WTC11 (cell line): Measurements from ENCODE around the gene TSR3. TPM values are rescaled to one million over a fixed set of nuclear protein-coding genes. Genes with fewer than 3 reads are reported as not detected.

Experiments
- ATAC-seq: fragments of 200-7000 bp; cut with Tn5 transposase; 2 replicates; pipeline ENCODE4 v1.10.0; 2021; ENCODE audit warnings: mild to moderate bottlenecking, moderate library complexity
- CTCF ChIA-PET: fragments of 300-600 bp; sonication (Branson Sonifier 250); formaldehyde crosslinking; loops from one replicate; lab custom pipeline; 2021; ENCODE audit warnings: antibody characterized with exemption; lab: Charles Lee
- POLR2A ChIA-PET: fragments of 350-600 bp; sonication (Branson Sonifier 250); formaldehyde crosslinking; loops from one replicate; lab custom pipeline; 2021; ENCODE audit warnings: antibody characterized with exemption; lab: Charles Lee
- DNase-seq: peaks from one replicate; pipeline ENCODE4 v3.0.0; 2021; ENCODE audit warnings: low spot score
- H3K27ac Mint-ChIP-seq: 2 replicates; pipeline ENCODE4 v1.8.0; 2021; ENCODE audit warnings: mixed read lengths
- H3K27me3 Mint-ChIP-seq: 2 replicates; pipeline ENCODE4 v1.8.0; 2021; ENCODE audit warnings: low read depth, mild to moderate bottlenecking, moderate library complexity, mixed read lengths
- H3K36me3 Mint-ChIP-seq: 2 replicates; pipeline ENCODE4 v1.8.0; 2021; ENCODE audit warnings: mixed read lengths
- H3K4me1 Mint-ChIP-seq: 2 replicates; pipeline ENCODE4 v1.8.0; 2022; ENCODE audit warnings: mixed read lengths
- H3K4me3 Mint-ChIP-seq: 2 replicates; pipeline ENCODE4 v1.8.0; 2021; ENCODE audit warnings: mild to moderate bottlenecking, moderate library complexity, mixed read lengths
- H3K9me3 Mint-ChIP-seq: 2 replicates; pipeline ENCODE4 v1.8.0; 2021; ENCODE audit warnings: mixed read lengths
- CREB1 ChIP-seq: sonication (generic); formaldehyde crosslinking; IDR thresholded peaks from 2 replicates; pipeline ENCODE4 v1.8.0; 2023; ENCODE audit warnings: mild to moderate bottlenecking, missing genetic modification reagents
- ESRRA ChIP-seq: sonication (generic); formaldehyde crosslinking; IDR thresholded peaks from 2 replicates; pipeline ENCODE4 v1.8.1; 2022; ENCODE audit warnings: mild to moderate bottlenecking, missing genetic modification reagents, borderline replicate concordance
- FOXP1 ChIP-seq: sonication (generic); formaldehyde crosslinking; IDR thresholded peaks from 2 replicates; pipeline ENCODE4 v1.8.0; 2022; ENCODE audit warnings: missing genetic modification reagents, mild to moderate bottlenecking, moderate library complexity, borderline replicate concordance
- JAZF1 ChIP-seq: fragments of 250-450 bp; sonication (Bioruptor Pico); IDR thresholded peaks from 2 replicates; pipeline ENCODE4 v1.9.0; 2021; ENCODE audit warnings: moderate library complexity, mild to moderate bottlenecking, inconsistent platforms
- JUN ChIP-seq: sonication (generic); formaldehyde crosslinking; IDR thresholded peaks from 2 replicates; pipeline ENCODE4 v1.8.0; 2023; ENCODE audit warnings: mild to moderate bottlenecking, missing genetic modification reagents
- PRRX2 ChIP-seq: fragments of 250-450 bp; sonication (Bioruptor Pico); IDR thresholded peaks from 2 replicates; pipeline ENCODE4 v1.8.0; 2021; ENCODE audit warnings: mild to moderate bottlenecking
- RELA ChIP-seq: sonication (generic); formaldehyde crosslinking; IDR thresholded peaks from 2 replicates; pipeline ENCODE4 v1.8.1; 2022; ENCODE audit warnings: missing genetic modification reagents, mild to moderate bottlenecking, borderline replicate concordance
- SMAD3 ChIP-seq: sonication (generic); formaldehyde crosslinking; IDR thresholded peaks from 2 replicates; pipeline ENCODE4 v1.8.0; 2022; ENCODE audit warnings: missing genetic modification reagents, mild to moderate bottlenecking, borderline replicate concordance
- TEAD1 ChIP-seq: sonication (generic); formaldehyde crosslinking; IDR thresholded peaks from 2 replicates; pipeline ENCODE4 v1.8.0; 2022; ENCODE audit warnings: mild to moderate bottlenecking, missing genetic modification reagents
- TP53 ChIP-seq: sonication (generic); formaldehyde crosslinking; IDR thresholded peaks from 2 replicates; pipeline ENCODE4 v1.8.1; 2023; ENCODE audit warnings: mild to moderate bottlenecking, missing genetic modification reagents
- ZNF423 ChIP-seq: fragments of 250-450 bp; sonication (Bioruptor Pico); IDR thresholded peaks from 2 replicates; pipeline ENCODE4 v2.1.2; 2022; ENCODE audit warnings: mild to moderate bottlenecking, moderate library complexity
- total RNA-seq: library from RNA; stranded (reverse); gene quantifications from 3 replicates; pipeline ENCODE4 v1.2.3, GENCODE V29; 2021
- TF ChIP-seq, protein P1 (sequence below): sonication (generic); formaldehyde crosslinking; IDR thresholded peaks from 2 replicates; pipeline ENCODE4 v1.8.1; 2022; ENCODE audit warnings: low read depth, mild to moderate bottlenecking, moderate library complexity, missing genetic modification reagents, borderline replicate concordance
- TF ChIP-seq, protein P2 (sequence below): fragments of 250-450 bp; sonication (Bioruptor Pico); IDR thresholded peaks from 2 replicates; pipeline ENCODE4 v1.9.0; 2021; ENCODE audit warnings: mild to moderate bottlenecking
- TF ChIP-seq, protein P3 (sequence below): fragments of 250-450 bp; sonication (Bioruptor Pico); IDR thresholded peaks from 2 replicates; pipeline ENCODE4 v1.9.0; 2021; ENCODE audit warnings: mild to moderate bottlenecking, borderline replicate concordance
- TF ChIP-seq, protein P4 (sequence below): sonication (generic); formaldehyde crosslinking; IDR thresholded peaks from 2 replicates; pipeline ENCODE4 v1.8.1; 2023; ENCODE audit warnings: mild to moderate bottlenecking, missing genetic modification reagents, borderline replicate concordance
- TF ChIP-seq, protein P5 (sequence below): sonication (generic); formaldehyde crosslinking; conservative IDR thresholded peaks from 2 replicates; pipeline ENCODE4 v1.8.1; 2023; ENCODE audit warnings: mild to moderate bottlenecking, low read depth, missing genetic modification reagents, moderate library complexity

Gene TSR3
- total RNA-seq, 1 experiment from 2014 or later, result 66.3 TPM

DNA sequence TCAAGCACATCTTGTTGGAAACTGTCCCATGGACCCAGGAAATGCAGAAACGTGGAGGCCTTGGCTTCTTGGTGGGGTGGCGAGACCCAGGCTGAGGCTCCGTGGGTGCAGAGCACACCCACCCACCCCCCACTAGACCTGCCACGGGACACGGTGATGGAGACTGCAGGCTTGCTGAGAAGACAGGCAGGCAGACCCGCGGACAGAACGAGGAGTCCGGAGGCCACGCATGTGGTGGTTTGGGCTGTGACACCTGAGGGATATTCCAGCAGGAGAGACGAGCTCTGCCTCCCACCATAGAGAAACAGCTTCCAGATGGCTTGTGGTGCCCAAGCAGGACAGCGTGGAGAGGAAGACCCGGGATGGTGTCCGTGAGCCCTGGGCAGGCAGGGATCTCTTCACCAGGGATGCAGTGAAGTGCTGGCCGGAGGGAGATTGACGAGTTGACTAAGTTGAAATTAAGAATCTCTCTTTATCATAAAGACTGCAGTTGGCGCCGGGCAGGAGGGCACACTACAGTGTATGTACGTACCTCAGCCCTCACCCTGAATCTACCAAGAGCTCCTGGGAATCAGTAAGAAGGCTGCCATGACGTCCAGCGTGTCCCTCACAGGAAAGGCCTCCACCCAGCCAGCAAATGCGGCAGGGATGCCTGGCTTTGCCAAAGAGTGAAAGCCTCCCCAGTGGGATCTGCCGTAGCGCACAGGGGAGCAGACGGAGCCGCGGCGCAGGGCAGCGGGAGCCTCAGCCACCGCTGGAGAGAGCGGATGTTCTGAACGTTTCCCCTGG lies 34.0 kb downstream of the TSR3 start:
- Mint-ChIP-seq H3K36me3 (peaks cover 66% of the 10 kb centered on the region), H3K9me3 (no peaks in the 10 kb centered on the region)
- TF ChIP-seq, protein P1, sequence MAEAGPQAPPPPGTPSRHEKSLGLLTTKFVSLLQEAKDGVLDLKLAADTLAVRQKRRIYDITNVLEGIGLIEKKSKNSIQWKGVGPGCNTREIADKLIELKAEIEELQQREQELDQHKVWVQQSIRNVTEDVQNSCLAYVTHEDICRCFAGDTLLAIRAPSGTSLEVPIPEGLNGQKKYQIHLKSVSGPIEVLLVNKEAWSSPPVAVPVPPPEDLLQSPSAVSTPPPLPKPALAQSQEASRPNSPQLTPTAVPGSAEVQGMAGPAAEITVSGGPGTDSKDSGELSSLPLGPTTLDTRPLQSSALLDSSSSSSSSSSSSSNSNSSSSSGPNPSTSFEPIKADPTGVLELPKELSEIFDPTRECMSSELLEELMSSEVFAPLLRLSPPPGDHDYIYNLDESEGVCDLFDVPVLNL (CRISPR knock-in tag), result no peak
- no peak for TF ChIP-seq JUN (CRISPR knock-in tag)
- no peak for TF ChIP-seq RELA (CRISPR knock-in tag)
- TF ChIP-seq, protein P2, sequence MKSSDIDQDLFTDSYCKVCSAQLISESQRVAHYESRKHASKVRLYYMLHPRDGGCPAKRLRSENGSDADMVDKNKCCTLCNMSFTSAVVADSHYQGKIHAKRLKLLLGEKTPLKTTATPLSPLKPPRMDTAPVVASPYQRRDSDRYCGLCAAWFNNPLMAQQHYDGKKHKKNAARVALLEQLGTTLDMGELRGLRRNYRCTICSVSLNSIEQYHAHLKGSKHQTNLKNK (CRISPR knock-in tag), result no peak
- no peak for TF ChIP-seq TP53 (CRISPR knock-in tag)
- TF ChIP-seq ZNF423 (CRISPR knock-in tag), result no peak
- TF ChIP-seq FOXP1 (CRISPR knock-in tag), result no peak
- TF ChIP-seq, all 79 proteins: peak for 0
- Mint-ChIP-seq H3K4me3 (no peak overlapping the region), H3K27me3 (no peaks in the 10 kb centered on the region), H3K4me1 (no peaks in the 10 kb centered on the region), H3K27ac (no peak overlapping the region)
- CTCF ChIA-PET, result interaction anchor here (0.9 kb wide), 1 partner anchor 13 kb away, joined by 4 read pairs; no protein-coding TSS in a partner anchor
- POLR2A ChIA-PET, result no interaction called here
- no peak for ATAC-seq
- DNase-seq, result no peak

DNA sequence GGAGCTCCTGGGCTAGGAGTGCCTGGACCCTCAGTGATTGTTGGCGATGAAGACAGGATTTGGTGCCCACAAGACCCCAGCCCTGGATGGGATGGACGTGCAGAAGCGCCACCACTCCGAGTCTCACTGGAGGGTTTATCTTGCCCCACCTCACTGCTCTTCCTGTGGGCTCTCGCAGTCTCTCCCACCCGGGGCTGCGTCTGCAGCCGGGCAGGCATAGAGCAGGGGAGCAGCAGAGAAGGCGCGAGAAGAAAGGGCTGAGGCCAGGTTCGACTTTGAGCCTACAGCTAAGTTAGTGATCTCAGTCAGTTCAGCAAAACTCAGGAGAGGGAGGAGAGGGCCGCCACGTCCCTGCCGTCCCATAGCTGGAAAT lies 35.7 kb downstream of the TSR3 start:
- Mint-ChIP-seq H3K4me1 (peaks cover 3% of the 10 kb centered on the region), H3K27me3 (no peaks in the 10 kb centered on the region), H3K27ac (no peak overlapping the region), H3K9me3 (no peaks in the 10 kb centered on the region), H3K36me3 (peaks cover 58% of the 10 kb centered on the region), H3K4me3 (no peak overlapping the region)
- CTCF ChIA-PET, result interaction anchor here (0.6 to 1.0 kb wide), 2 partner anchors 10 to 15 kb away, joined by 3 read pairs; no protein-coding TSS in a partner anchor
- ATAC-seq (no peak), DNase-seq (no peak)
- POLR2A ChIA-PET, result no interaction called here
- TF ChIP-seq CREB1 (no peak), ESRRA (CRISPR knock-in tag) (no peak), TEAD1 (CRISPR knock-in tag) (no peak)

DNA sequence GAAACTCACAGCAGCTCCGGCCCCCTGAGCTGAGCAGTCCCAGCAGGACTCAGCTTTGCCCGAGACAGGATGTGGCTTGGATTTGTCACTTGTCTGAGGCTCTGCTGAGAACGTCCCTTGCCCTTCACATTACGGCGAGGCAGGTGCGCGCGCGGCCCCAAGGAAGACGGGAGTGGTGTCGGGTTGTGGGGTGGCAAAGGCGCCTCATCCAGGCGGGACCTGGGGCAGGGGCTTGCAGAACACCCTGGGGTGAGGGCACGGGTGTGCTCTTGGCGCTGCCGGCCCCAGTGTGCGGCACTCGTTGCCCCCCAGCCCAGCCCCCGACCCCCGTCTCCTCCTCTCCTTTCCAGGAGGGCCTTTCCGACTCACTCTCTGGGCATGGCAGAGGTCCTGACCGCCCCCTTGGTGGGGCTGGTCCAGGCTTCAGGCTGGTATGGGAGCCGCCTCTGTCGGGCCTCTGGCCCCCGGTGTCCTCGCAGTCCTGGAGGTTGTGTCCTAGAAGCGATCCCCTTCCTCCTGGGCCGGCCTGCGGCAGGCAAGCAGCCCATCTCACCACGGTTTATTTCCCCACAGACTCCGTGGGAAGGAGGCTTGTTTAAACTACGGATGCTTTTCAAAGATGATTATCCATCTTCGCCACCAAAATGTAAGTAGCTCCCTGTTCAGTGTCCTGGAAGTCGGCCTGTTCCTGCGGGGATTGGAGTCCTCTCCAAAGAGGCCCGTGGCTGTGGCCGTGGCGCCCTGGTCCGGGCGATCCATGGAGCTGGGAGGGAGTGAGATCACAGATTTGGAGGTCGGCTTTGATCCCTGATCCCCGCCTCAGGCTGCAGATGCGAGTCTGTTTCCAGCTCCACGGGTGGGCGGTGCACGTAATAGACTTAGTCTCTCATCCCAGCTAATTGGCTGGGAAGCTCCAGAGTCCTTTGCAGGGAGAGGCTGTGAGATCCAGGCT lies 36.3 kb downstream of the TSR3 start:
- peaks cover 8% of the 10 kb centered on the region for H3K4me1 Mint-ChIP-seq
- POLR2A ChIA-PET, result no interaction called here
- H3K9me3 Mint-ChIP-seq, result no peaks in the 10 kb centered on the region
- H3K36me3 Mint-ChIP-seq, result peaks cover 58% of the 10 kb centered on the region
- CTCF ChIA-PET, result interaction anchor here (0.6 kb wide), 1 partner anchor 16 kb away, joined by 3 read pairs; no protein-coding TSS in a partner anchor
- ATAC-seq (no peak), DNase-seq (no peak)
- no peak overlapping the region for H3K4me3 Mint-ChIP-seq
- no peak overlapping the region for H3K27ac Mint-ChIP-seq
- no peaks in the 10 kb centered on the region for H3K27me3 Mint-ChIP-seq
- TF ChIP-seq, protein P3, sequence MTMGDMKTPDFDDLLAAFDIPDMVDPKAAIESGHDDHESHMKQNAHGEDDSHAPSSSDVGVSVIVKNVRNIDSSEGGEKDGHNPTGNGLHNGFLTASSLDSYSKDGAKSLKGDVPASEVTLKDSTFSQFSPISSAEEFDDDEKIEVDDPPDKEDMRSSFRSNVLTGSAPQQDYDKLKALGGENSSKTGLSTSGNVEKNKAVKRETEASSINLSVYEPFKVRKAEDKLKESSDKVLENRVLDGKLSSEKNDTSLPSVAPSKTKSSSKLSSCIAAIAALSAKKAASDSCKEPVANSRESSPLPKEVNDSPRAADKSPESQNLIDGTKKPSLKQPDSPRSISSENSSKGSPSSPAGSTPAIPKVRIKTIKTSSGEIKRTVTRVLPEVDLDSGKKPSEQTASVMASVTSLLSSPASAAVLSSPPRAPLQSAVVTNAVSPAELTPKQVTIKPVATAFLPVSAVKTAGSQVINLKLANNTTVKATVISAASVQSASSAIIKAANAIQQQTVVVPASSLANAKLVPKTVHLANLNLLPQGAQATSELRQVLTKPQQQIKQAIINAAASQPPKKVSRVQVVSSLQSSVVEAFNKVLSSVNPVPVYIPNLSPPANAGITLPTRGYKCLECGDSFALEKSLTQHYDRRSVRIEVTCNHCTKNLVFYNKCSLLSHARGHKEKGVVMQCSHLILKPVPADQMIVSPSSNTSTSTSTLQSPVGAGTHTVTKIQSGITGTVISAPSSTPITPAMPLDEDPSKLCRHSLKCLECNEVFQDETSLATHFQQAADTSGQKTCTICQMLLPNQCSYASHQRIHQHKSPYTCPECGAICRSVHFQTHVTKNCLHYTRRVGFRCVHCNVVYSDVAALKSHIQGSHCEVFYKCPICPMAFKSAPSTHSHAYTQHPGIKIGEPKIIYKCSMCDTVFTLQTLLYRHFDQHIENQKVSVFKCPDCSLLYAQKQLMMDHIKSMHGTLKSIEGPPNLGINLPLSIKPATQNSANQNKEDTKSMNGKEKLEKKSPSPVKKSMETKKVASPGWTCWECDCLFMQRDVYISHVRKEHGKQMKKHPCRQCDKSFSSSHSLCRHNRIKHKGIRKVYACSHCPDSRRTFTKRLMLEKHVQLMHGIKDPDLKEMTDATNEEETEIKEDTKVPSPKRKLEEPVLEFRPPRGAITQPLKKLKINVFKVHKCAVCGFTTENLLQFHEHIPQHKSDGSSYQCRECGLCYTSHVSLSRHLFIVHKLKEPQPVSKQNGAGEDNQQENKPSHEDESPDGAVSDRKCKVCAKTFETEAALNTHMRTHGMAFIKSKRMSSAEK (CRISPR knock-in tag), result no peak
- TF ChIP-seq SMAD3 (CRISPR knock-in tag) (no peak), JAZF1 (no peak), PRRX2 (CRISPR knock-in tag) (no peak)
- TF ChIP-seq, protein P4, sequence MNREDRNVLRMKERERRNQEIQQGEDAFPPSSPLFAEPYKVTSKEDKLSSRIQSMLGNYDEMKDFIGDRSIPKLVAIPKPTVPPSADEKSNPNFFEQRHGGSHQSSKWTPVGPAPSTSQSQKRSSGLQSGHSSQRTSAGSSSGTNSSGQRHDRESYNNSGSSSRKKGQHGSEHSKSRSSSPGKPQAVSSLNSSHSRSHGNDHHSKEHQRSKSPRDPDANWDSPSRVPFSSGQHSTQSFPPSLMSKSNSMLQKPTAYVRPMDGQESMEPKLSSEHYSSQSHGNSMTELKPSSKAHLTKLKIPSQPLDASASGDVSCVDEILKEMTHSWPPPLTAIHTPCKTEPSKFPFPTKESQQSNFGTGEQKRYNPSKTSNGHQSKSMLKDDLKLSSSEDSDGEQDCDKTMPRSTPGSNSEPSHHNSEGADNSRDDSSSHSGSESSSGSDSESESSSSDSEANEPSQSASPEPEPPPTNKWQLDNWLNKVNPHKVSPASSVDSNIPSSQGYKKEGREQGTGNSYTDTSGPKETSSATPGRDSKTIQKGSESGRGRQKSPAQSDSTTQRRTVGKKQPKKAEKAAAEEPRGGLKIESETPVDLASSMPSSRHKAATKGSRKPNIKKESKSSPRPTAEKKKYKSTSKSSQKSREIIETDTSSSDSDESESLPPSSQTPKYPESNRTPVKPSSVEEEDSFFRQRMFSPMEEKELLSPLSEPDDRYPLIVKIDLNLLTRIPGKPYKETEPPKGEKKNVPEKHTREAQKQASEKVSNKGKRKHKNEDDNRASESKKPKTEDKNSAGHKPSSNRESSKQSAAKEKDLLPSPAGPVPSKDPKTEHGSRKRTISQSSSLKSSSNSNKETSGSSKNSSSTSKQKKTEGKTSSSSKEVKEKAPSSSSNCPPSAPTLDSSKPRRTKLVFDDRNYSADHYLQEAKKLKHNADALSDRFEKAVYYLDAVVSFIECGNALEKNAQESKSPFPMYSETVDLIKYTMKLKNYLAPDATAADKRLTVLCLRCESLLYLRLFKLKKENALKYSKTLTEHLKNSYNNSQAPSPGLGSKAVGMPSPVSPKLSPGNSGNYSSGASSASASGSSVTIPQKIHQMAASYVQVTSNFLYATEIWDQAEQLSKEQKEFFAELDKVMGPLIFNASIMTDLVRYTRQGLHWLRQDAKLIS (CRISPR knock-in tag), result no peak
- TF ChIP-seq, protein P5, sequence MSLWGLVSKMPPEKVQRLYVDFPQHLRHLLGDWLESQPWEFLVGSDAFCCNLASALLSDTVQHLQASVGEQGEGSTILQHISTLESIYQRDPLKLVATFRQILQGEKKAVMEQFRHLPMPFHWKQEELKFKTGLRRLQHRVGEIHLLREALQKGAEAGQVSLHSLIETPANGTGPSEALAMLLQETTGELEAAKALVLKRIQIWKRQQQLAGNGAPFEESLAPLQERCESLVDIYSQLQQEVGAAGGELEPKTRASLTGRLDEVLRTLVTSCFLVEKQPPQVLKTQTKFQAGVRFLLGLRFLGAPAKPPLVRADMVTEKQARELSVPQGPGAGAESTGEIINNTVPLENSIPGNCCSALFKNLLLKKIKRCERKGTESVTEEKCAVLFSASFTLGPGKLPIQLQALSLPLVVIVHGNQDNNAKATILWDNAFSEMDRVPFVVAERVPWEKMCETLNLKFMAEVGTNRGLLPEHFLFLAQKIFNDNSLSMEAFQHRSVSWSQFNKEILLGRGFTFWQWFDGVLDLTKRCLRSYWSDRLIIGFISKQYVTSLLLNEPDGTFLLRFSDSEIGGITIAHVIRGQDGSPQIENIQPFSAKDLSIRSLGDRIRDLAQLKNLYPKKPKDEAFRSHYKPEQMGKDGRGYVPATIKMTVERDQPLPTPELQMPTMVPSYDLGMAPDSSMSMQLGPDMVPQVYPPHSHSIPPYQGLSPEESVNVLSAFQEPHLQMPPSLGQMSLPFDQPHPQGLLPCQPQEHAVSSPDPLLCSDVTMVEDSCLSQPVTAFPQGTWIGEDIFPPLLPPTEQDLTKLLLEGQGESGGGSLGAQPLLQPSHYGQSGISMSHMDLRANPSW (CRISPR knock-in tag), result no peak
